ENCODE data around the gene NKX2-1. TPM values are rescaled to one million over a fixed set of nuclear protein-coding genes. Genes with fewer than 3 reads are reported as not detected.
A peak's percentile ranks its signal among the peaks of the same experiment; 100 is the strongest.

Gene NKX2-1
- total RNA-seq, 2 donors from 2014 or later, result not detected

DNA sequence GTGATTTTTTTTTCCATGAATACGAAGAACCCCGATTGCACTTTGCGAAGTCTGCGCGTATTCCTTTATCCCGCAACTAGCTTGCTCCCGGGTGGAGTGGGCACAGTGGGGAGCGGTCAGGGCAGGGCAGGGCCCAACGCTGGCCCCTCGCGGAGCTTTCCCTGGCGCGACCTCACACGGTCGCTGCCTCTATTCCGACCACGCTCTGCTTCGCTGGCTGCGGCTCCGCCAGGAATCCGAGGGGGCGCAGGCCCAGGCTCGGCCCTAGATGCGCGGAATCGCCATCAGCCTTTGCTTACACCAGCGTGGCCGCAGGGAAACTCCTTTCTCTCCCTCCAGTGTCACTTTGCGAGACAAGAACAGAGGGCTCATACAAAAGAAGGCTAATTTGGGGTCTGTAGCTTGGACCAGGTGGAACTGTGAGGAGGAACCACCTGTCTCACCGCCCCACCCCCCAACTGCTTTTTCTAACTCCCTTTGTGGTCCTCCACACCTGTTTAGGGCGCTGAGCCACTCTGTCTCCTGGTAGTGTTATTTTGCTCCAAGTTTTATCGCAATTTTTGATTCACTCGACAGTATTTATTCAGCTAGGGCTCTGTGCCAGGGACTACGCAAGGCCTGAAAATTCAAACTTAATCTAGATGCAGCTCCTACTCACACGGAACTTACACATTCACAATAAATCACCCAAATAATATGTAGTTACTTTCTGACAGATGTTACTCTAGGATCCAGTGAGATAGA, 3.1 kb upstream of the NKX2-1 start:
- Mint-ChIP-seq H3K4me1 (peaks cover 7% of the 10 kb centered on the region), H3K27me3 (peaks cover 68% of the 10 kb centered on the region), H3K4me3 (peak overlapping the region; percentile 1), H3K27ac (no peak overlapping the region), H3K36me3 (ENCODE audit: low read depth) (peaks cover 7% of the 10 kb centered on the region)
- H3K9me3 ChIP-seq (ENCODE audit: control insufficient read depth, low read length, poor library complexity, severe bottlenecking), result peaks cover 3% of the 10 kb centered on the region
- no peak for ATAC-seq
- DNase-seq, result no peak

DNA sequence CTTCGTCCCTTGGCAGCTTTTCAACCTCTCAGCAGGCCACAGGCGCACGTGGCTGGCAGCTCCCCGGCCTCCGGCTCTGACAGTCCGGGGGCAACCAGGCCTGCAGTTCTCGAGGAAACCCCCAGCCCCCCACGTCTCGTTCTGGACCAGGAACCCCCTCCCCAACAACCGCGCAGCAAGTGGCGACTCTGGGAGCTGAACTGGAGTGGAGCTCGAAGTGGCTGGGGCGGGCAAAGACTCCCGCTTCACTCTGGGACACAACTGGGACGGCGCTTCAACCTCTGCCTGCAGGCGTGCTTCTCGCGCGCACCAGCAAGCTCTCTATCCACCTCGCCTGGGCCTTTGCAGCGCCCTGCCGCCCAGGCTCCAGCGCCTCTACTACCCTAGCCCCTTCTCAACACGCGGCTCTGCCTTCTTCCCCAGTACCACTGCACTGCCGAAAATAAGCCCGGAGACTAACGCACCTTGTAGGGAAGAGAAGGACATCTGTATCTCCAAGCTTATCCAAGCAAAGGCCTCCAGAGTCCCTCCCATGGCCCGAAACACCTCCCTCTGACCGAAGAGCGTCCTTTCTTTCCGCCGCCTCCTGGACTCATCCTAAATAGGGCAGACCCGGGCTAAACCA, 2.4 kb upstream of the NKX2-1 start:
- no peak for DNase-seq
- H3K27ac Mint-ChIP-seq, result no peak overlapping the region
- peaks cover 7% of the 10 kb centered on the region for H3K36me3 Mint-ChIP-seq (ENCODE audit: low read depth)
- peaks cover 7% of the 10 kb centered on the region for H3K4me1 Mint-ChIP-seq
- ATAC-seq, result no peak
- peak overlapping the region; percentile 1 for H3K4me3 Mint-ChIP-seq
- H3K27me3 Mint-ChIP-seq, result peaks cover 61% of the 10 kb centered on the region
- peaks cover 3% of the 10 kb centered on the region for H3K9me3 ChIP-seq (ENCODE audit: control insufficient read depth, low read length, poor library complexity, severe bottlenecking)

DNA sequence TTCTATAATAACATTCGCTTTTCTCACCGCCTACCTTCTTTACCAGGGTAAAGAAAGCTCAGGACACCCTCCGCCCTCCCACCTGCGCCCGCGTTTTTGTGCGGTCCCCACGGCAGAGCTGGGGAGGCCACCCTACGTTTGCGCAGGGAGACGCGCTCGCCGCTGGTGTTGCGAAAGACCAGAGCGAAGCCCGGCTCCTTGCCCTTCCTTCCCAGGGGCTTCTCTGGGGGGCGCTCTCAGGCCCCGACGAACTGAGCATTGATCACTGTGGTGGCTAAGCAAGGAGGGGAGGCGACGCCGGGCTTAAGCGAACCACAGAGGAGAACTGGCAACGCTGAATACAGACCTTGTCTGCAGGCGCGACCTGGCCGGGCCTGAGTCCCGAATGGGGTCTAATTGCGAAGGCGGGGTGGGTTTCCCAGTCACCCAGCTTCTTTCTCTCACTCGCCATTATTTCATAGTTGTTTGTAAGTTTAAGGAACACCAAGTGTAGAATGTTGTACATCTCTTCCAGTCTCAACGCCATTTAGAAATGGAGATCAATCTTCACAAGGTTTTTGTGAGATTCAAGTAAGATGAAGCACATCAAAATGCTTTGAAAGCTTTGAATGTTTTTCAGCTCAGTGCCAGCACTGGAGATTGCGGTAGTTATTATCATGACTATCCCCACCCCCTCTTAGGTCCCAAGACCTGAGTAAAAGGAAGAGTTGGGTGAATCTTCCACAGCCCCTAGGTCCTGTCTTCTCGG, 1.7 kb upstream of the NKX2-1 start:
- Mint-ChIP-seq H3K36me3 (ENCODE audit: low read depth) (peaks cover 7% of the 10 kb centered on the region), H3K4me1 (peaks cover 7% of the 10 kb centered on the region), H3K27ac (no peak overlapping the region), H3K4me3 (peak overlapping the region; percentile 71), H3K27me3 (peaks cover 57% of the 10 kb centered on the region)
- peaks cover 3% of the 10 kb centered on the region for H3K9me3 ChIP-seq (ENCODE audit: control insufficient read depth, low read length, poor library complexity, severe bottlenecking)
- ATAC-seq (no peak), DNase-seq (no peak)

DNA sequence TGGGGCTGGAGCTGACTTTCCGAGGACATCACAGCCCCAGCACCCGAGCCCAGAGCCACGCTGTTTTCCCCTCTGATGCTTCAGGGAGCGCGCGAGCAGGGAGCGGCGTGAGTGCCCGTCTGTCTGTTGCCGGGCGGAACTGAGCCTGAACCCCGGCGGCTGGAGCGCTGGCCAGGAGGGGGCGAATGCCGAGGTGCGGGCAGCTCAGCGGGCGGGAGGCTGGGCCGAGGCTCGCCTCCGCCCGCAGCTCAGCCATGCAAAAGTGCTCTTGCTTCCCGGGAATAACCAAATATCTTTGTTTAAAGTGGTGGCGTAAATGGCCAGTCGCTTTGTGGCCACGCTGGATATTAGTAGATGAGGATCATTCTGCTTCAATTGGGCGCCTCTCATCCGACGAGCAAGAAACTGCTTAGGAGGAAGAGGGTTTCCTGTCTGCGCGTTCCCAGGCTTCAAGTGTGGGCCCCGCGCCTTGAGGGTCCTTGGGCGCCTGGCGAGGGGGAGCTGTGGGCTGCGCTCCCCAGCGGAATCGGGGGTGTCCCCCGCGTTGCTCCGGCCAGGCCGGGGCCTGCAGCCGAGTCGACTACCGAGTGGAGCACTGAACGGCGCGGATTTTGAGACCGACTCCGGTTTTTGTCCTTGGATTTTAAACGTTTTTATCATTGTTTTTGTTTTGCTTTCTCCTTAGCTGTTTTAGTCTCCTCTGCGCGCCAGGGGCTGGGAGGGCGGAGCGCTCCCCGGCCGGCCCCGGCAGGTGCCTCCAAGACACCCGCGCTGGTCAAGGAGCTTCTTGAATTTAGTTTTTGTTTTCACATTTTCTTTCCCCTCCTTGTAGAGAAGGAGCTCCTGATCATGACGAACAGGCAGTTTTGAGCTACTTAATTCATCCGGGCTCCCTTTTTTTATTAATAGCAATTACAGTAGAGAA, 831 bp upstream of the NKX2-1 start:
- peaks cover under 1% of the 10 kb centered on the region for H3K9me3 ChIP-seq (ENCODE audit: control insufficient read depth, low read length, poor library complexity, severe bottlenecking)
- peaks cover 4% of the 10 kb centered on the region for H3K36me3 Mint-ChIP-seq (ENCODE audit: low read depth)
- H3K27me3 Mint-ChIP-seq, result peaks cover 57% of the 10 kb centered on the region
- peaks cover 7% of the 10 kb centered on the region for H3K4me1 Mint-ChIP-seq
- no peak for ATAC-seq
- peak overlapping the region; percentile 71 for H3K4me3 Mint-ChIP-seq
- DNase-seq, result no peak
- H3K27ac Mint-ChIP-seq, result no peak overlapping the region

- Mint-ChIP-seq H3K36me3 (ENCODE audit: low read depth) (peaks cover 6% of the 10 kb centered on the region), H3K27me3 (peaks cover 64% of the 10 kb centered on the region), H3K4me1 (peaks cover 9% of the 10 kb centered on the region), H3K4me3 (peak overlapping the region; percentile 82), H3K27ac (no peak overlapping the region)
- ATAC-seq (no peak), DNase-seq (no peak)
- no peaks in the 10 kb centered on the region for H3K9me3 ChIP-seq (ENCODE audit: control insufficient read depth, low read length, poor library complexity, severe bottlenecking)
Observed at GRCh38 chr14:36518586-36519430, 1.2 kb downstream of the NKX2-1 start.

DNA sequence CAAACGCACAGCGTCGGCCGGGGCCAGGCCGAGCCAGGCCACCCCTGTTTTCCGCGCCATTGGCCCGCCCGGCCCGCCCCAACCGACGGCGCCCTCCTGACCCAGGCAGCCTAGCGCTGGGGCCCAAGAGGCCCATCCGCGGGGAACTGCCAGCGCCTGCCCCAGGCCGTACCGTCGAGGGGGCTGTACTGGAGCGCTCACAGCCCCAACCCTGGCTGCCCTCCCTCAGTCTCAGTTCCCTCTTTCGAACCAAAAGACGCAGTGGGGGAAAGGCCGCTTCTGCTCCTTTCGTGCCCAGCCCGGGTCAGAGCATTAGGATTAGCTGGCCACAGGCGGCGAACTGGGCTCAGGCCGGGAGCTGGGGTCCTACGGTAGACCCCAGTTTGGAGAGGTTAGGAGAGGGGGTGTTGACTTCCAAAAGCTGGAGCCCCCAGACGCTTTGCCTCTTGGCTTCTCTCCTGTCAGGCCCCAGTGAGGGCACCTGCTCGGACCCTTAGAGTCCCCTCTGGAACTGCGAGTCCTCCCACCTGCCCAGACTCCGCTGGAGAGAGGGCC, 1.9 kb downstream of the NKX2-1 start:
- H3K27me3 Mint-ChIP-seq, result peaks cover 64% of the 10 kb centered on the region
- H3K4me3 Mint-ChIP-seq, result no peak overlapping the region
- no peak overlapping the region for H3K27ac Mint-ChIP-seq
- H3K9me3 ChIP-seq (ENCODE audit: control insufficient read depth, low read length, poor library complexity, severe bottlenecking), result no peaks in the 10 kb centered on the region
- H3K36me3 Mint-ChIP-seq (ENCODE audit: low read depth), result peaks cover 8% of the 10 kb centered on the region
- DNase-seq (no peak), ATAC-seq (no peak)
- peaks cover 10% of the 10 kb centered on the region for H3K4me1 Mint-ChIP-seq

GRCh38 chr14:36517242-36518030, 2.6 kb downstream of the NKX2-1 start:
- H3K9me3 ChIP-seq (ENCODE audit: control insufficient read depth, low read length, poor library complexity, severe bottlenecking), result no peaks in the 10 kb centered on the region
- Mint-ChIP-seq H3K27ac (no peak overlapping the region), H3K36me3 (ENCODE audit: low read depth) (peaks cover 6% of the 10 kb centered on the region), H3K27me3 (peaks cover 64% of the 10 kb centered on the region), H3K4me1 (peaks cover 9% of the 10 kb centered on the region), H3K4me3 (no peak overlapping the region)
- ATAC-seq (no peak), DNase-seq (no peak)

GRCh38 chr14:36516719-36517241, 3.3 kb downstream of the NKX2-1 start:
- peaks cover 64% of the 10 kb centered on the region for H3K27me3 Mint-ChIP-seq
- no peak for DNase-seq
- H3K4me3 Mint-ChIP-seq, result no peak overlapping the region
- peaks cover 9% of the 10 kb centered on the region for H3K4me1 Mint-ChIP-seq
- no peak for ATAC-seq
- H3K27ac Mint-ChIP-seq, result no peak overlapping the region
- H3K36me3 Mint-ChIP-seq (ENCODE audit: low read depth), result peaks cover 6% of the 10 kb centered on the region
- H3K9me3 ChIP-seq (ENCODE audit: control insufficient read depth, low read length, poor library complexity, severe bottlenecking), result no peaks in the 10 kb centered on the region

- ATAC-seq, result no peak
- Mint-ChIP-seq H3K4me3 (no peak overlapping the region), H3K36me3 (ENCODE audit: low read depth) (peaks cover 6% of the 10 kb centered on the region), H3K4me1 (peaks cover 9% of the 10 kb centered on the region), H3K27me3 (peaks cover 62% of the 10 kb centered on the region), H3K27ac (no peak overlapping the region)
- no peak for DNase-seq
- no peaks in the 10 kb centered on the region for H3K9me3 ChIP-seq (ENCODE audit: control insufficient read depth, low read length, poor library complexity, severe bottlenecking)
Observed at GRCh38 chr14:36515896-36516718, 3.9 kb downstream of the NKX2-1 start.

- peaks cover 6% of the 10 kb centered on the region for H3K36me3 Mint-ChIP-seq (ENCODE audit: low read depth)
Observed at GRCh38 chr14:36515105-36515593, 4.9 kb downstream of the NKX2-1 start.

More at GRCh38 chr14:36515105-36515593, 4.9 kb downstream of the NKX2-1 start:
- no peaks in the 10 kb centered on the region for H3K9me3 ChIP-seq (ENCODE audit: control insufficient read depth, low read length, poor library complexity, severe bottlenecking)
- Mint-ChIP-seq H3K4me3 (no peak overlapping the region), H3K27ac (no peak overlapping the region), H3K4me1 (peaks cover 9% of the 10 kb centered on the region), H3K27me3 (peaks cover 71% of the 10 kb centered on the region)
- DNase-seq (no peak), ATAC-seq (no peak)
